ENCODE data around the gene ASIC4. TPM values are rescaled to one million over a fixed set of nuclear protein-coding genes. Genes with fewer than 3 reads are reported as not detected.

Gene ASIC4
- total and polyA plus RNA-seq, 2 of the 13 experiments (the other 11 are each of a cell fraction or from before 2014, with no cell fraction given), result 0.03 TPM; not detected in 1

- peaks cover 61% of the 10 kb centered on the region for H3K4me1 ChIP-seq (ENCODE audit: insufficient read depth, low read length)
- in situ Hi-C loops (cut with HindIII; ENCODE audit: extremely low pct_ligation_motif_present, low pct_unique_long_range_greater_than_20kb), result loop anchor here (5.0 kb wide), 1 partner anchor 101 kb away; no protein-coding TSS in a partner anchor
- POLR2A ChIA-PET, result interaction anchor here (0.6 to 1.8 kb wide), 4 partner anchors 20 to 102 kb away, joined by 3 to 7 read pairs (median 4); partner anchors contain the start of genes GMPPA and OBSL1
- no peak overlapping the region for H3K4me2 ChIP-seq (ENCODE audit: low read depth, low read length)
- H3K9me3 ChIP-seq (ENCODE audit: low read length), result no peaks in the 10 kb centered on the region
- DNase-seq (ENCODE audit: low spot score), result no peak
- ATAC-seq, result no peak
- H4K20me1 ChIP-seq (ENCODE audit: insufficient read depth, low read length), result peaks cover 50% of the 10 kb centered on the region
- BruUV-seq (replicated peaks), result no TSS peak
- H3K4me3 ChIP-seq (replicated peaks in 1 of 3; ENCODE audit: insufficient read depth in 1 of 3, low read depth in 2 of 3, low read length in 3 of 3), result no peak overlapping the region
- H3K36me3 ChIP-seq (replicated peaks in 1 of 2; ENCODE audit: control insufficient read depth in 1 of 2, insufficient read depth in 2 of 2, low read length in 2 of 2), result peaks cover 15 to 27% of the 10 kb centered on the region in 2 experiments
- WGBS (ENCODE audit: low lambda C conversion rate), result 96% methylated on average over 12 of the region's 12 CpGs
- no peak for FAIRE-seq
- CTCF ChIA-PET (ENCODE audit: low intra/inter-chr PET ratio, low total read pairs), result interaction anchor here (1.2 to 5.3 kb wide), 8 partner anchors 12 to 149 kb away, joined by 4 to 127 read pairs (median 10); partner anchors contain the start of gene STK11IP
- H2AFZ ChIP-seq (ENCODE audit: low read length), result no peak overlapping the region
- peaks cover 32% of the 10 kb centered on the region for H3K79me2 ChIP-seq (ENCODE audit: insufficient read depth, low read length)
- peaks cover 0 to 11% of the 10 kb centered on the region in 2 experiments; a peak in 3 of 5 replicates for H3K27me3 ChIP-seq (ENCODE audit: control insufficient read depth in 1 of 2, insufficient read depth in 2 of 2, low read length in 2 of 2)
- intact Hi-C loops (cut with micrococcal nuclease; ENCODE audit: unreplicated experiment), result loop anchor here (1.0 to 2.0 kb wide), 2 partner anchors 20 to 101 kb away; no protein-coding TSS in a partner anchor
- H3K27ac ChIP-seq (ENCODE audit: extremely low read length, insufficient read depth, low read length), result no peak overlapping the region
- H3K9ac ChIP-seq (ENCODE audit: insufficient read depth, low read depth, low read length), result no peak overlapping the region
- TF ChIP-seq FLYWCH1 (CRISPR knock-in tag; IDR thresholded peaks at IDR 0.05) (no peak), GLI4 (CRISPR knock-in tag; IDR thresholded peaks at IDR 0.05; ENCODE audit: borderline replicate concordance) (no peak), GTF3A (CRISPR knock-in tag; conservative IDR thresholded peaks at IDR 0.05) (no peak), ZNF30 (CRISPR knock-in tag; IDR thresholded peaks at IDR 0.05) (no peak), ZFX (CRISPR knock-in tag; IDR thresholded peaks at IDR 0.05; ENCODE audit: low read depth) (no peak), JUND (CRISPR knock-in tag; IDR thresholded peaks at IDR 0.05) (no peak), KLF6 (CRISPR knock-in tag; IDR thresholded peaks at IDR 0.05) (no peak), ZNF619 (CRISPR knock-in tag; IDR thresholded peaks at IDR 0.05) (no peak), ZNF746 (CRISPR knock-in tag; IDR thresholded peaks at IDR 0.05) (no peak)
- TF ChIP-seq, protein P1, sequence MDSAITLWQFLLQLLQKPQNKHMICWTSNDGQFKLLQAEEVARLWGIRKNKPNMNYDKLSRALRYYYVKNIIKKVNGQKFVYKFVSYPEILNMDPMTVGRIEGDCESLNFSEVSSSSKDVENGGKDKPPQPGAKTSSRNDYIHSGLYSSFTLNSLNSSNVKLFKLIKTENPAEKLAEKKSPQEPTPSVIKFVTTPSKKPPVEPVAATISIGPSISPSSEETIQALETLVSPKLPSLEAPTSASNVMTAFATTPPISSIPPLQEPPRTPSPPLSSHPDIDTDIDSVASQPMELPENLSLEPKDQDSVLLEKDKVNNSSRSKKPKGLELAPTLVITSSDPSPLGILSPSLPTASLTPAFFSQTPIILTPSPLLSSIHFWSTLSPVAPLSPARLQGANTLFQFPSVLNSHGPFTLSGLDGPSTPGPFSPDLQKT (CRISPR knock-in tag; IDR thresholded peaks at IDR 0.05; ENCODE audit: borderline replicate concordance), result no peak
- TF ChIP-seq, protein P2, sequence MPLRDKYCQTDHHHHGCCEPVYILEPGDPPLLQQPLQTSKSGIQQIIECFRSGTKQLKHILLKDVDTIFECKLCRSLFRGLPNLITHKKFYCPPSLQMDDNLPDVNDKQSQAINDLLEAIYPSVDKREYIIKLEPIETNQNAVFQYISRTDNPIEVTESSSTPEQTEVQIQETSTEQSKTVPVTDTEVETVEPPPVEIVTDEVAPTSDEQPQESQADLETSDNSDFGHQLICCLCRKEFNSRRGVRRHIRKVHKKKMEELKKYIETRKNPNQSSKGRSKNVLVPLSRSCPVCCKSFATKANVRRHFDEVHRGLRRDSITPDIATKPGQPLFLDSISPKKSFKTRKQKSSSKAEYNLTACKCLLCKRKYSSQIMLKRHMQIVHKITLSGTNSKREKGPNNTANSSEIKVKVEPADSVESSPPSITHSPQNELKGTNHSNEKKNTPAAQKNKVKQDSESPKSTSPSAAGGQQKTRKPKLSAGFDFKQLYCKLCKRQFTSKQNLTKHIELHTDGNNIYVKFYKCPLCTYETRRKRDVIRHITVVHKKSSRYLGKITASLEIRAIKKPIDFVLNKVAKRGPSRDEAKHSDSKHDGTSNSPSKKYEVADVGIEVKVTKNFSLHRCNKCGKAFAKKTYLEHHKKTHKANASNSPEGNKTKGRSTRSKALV (CRISPR knock-in tag; IDR thresholded peaks at IDR 0.05), result no peak
- TF ChIP-seq, protein P3, sequence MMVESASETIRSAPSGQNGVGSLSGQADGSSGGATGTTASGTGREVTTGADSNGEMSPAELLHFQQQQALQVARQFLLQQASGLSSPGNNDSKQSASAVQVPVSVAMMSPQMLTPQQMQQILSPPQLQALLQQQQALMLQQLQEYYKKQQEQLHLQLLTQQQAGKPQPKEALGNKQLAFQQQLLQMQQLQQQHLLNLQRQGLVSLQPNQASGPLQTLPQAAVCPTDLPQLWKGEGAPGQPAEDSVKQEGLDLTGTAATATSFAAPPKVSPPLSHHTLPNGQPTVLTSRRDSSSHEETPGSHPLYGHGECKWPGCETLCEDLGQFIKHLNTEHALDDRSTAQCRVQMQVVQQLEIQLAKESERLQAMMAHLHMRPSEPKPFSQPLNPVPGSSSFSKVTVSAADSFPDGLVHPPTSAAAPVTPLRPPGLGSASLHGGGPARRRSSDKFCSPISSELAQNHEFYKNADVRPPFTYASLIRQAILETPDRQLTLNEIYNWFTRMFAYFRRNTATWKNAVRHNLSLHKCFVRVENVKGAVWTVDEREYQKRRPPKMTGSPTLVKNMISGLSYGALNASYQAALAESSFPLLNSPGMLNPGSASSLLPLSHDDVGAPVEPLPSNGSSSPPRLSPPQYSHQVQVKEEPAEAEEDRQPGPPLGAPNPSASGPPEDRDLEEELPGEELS (CRISPR knock-in tag; IDR thresholded peaks at IDR 0.05), result no peak
- TF ChIP-seq, protein P4, sequence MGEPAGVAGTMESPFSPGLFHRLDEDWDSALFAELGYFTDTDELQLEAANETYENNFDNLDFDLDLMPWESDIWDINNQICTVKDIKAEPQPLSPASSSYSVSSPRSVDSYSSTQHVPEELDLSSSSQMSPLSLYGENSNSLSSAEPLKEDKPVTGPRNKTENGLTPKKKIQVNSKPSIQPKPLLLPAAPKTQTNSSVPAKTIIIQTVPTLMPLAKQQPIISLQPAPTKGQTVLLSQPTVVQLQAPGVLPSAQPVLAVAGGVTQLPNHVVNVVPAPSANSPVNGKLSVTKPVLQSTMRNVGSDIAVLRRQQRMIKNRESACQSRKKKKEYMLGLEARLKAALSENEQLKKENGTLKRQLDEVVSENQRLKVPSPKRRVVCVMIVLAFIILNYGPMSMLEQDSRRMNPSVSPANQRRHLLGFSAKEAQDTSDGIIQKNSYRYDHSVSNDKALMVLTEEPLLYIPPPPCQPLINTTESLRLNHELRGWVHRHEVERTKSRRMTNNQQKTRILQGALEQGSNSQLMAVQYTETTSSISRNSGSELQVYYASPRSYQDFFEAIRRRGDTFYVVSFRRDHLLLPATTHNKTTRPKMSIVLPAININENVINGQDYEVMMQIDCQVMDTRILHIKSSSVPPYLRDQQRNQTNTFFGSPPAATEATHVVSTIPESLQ (CRISPR knock-in tag; conservative IDR thresholded peaks at IDR 0.05), result no peak
Measured at GRCh38 chr2:219540784-219541504, 26.7 kb downstream of the ASIC4 start.

Measured in HepG2 (cell line).